Osteocyte (in vitro differentiated cells): Measurements from ENCODE around the gene SMNDC1. TPM values are rescaled to one million over a fixed set of nuclear protein-coding genes. Genes with fewer than 3 reads are reported as not detected.

Experiments
- DNase-seq: peaks from one replicate; pipeline ENCODE4 v3.0.0; 2021; ENCODE audit warnings: mixed read lengths; ENCODE audit not compliant: unreplicated experiment; ENCODE audit errors: extremely low spot score
- H3K27ac Mint-ChIP-seq: one replicate; pipeline ENCODE4 v1.8.0; 2021; ENCODE audit warnings: mild to moderate bottlenecking, mixed read lengths; ENCODE audit not compliant: unreplicated experiment
- H3K27me3 Mint-ChIP-seq: one replicate; pipeline ENCODE4 v1.8.0; 2021; ENCODE audit warnings: mixed read lengths; ENCODE audit not compliant: unreplicated experiment
- H3K36me3 Mint-ChIP-seq: one replicate; pipeline ENCODE4 v1.8.0; 2021; ENCODE audit warnings: mixed read lengths; ENCODE audit not compliant: unreplicated experiment
- H3K4me1 Mint-ChIP-seq: one replicate; pipeline ENCODE4 v1.8.0; 2021; ENCODE audit warnings: mixed read lengths; ENCODE audit not compliant: unreplicated experiment
- H3K4me3 Mint-ChIP-seq: one replicate; pipeline ENCODE4 v1.8.0; 2021; ENCODE audit warnings: mild to moderate bottlenecking, moderate library complexity, mixed read lengths; ENCODE audit not compliant: unreplicated experiment
- H3K9me3 Mint-ChIP-seq: one replicate; pipeline ENCODE4 v1.8.0; 2021; ENCODE audit warnings: mixed read lengths; ENCODE audit not compliant: unreplicated experiment
- long read RNA-seq: library from polyadenylated mRNA; unstranded; transcript quantifications from one replicate; pipeline ENCODE4 v2.0.0, GENCODE V29; 2021
- total RNA-seq: library from RNA; stranded (reverse); gene quantifications from 2 replicates; pipeline ENCODE4 v1.2.1, GENCODE V29; 2021
- TF ChIP-seq, protein P1 (sequence below): fragments of 200-600 bp; sonication (generic); IDR thresholded peaks from 2 replicates; pipeline ENCODE4 v1.5.0; 2021; ENCODE audit warnings: antibody characterized with exemption, mild to moderate bottlenecking, moderate library complexity

Gene SMNDC1
- total RNA-seq = 28.9 and 31.7 TPM in 2 replicates
- long read RNA-seq, full-length matches to known transcripts = 11 of 29 reads
- long read RNA-seq, partial matches to known transcripts = 14 of 29 reads
- long read RNA-seq, other reads (novel, unspliced or antisense) = 4 of 29 reads

DNA sequence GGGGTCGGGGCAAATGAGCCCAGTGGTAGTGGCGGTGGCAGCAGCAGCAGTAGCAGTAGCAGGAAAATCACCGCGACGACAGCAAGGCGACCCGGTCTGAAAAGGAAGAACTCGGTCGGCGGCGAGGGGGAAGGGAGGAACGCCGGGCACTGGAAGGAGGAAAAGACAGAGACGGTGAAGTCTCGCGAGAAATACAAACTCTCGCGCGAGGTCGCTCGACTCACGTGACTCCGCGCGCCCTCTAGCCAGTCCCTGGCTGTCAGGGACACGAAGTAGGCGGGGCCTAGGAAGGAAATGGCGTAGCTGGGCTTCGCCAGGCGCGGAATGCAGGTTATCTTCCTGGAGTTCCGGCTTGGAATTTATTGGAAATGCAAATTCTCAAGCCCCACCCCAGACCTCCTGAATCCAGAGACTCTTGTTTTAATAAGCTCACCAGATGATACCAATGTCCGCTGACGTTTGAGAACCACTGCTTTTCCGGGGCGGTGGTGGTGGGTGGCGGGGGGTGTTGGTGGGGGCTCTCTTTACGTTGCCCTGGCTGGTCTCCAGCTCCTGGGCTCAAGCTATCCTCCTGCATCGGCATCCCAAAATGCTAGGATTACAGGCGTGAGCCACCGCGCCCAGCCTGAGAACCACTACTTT lies at the start of gene SMNDC1:
SMNDC1 (minus strand) TSS at position 141 of the 642 bp plus-strand sequence. CDS start 1,333 bp downstream, outside the sequence.
- no peaks in the 10 kb centered on the region for H3K27me3 Mint-ChIP-seq
- peak within 1 kb of the TSS; percentile 93 for H3K4me3 Mint-ChIP-seq
- H3K9me3 Mint-ChIP-seq = no peaks in the 10 kb centered on the region
- H3K36me3 Mint-ChIP-seq = peaks cover 24% of the 10 kb centered on the region
- TF ChIP-seq, protein P1, sequence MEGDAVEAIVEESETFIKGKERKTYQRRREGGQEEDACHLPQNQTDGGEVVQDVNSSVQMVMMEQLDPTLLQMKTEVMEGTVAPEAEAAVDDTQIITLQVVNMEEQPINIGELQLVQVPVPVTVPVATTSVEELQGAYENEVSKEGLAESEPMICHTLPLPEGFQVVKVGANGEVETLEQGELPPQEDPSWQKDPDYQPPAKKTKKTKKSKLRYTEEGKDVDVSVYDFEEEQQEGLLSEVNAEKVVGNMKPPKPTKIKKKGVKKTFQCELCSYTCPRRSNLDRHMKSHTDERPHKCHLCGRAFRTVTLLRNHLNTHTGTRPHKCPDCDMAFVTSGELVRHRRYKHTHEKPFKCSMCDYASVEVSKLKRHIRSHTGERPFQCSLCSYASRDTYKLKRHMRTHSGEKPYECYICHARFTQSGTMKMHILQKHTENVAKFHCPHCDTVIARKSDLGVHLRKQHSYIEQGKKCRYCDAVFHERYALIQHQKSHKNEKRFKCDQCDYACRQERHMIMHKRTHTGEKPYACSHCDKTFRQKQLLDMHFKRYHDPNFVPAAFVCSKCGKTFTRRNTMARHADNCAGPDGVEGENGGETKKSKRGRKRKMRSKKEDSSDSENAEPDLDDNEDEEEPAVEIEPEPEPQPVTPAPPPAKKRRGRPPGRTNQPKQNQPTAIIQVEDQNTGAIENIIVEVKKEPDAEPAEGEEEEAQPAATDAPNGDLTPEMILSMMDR = no peak
- peak; percentile 99 for DNase-seq
- H3K27ac Mint-ChIP-seq = peak within 1 kb of the TSS; percentile 97
- peaks cover 44% of the 10 kb centered on the region for H3K4me1 Mint-ChIP-seq

DNA sequence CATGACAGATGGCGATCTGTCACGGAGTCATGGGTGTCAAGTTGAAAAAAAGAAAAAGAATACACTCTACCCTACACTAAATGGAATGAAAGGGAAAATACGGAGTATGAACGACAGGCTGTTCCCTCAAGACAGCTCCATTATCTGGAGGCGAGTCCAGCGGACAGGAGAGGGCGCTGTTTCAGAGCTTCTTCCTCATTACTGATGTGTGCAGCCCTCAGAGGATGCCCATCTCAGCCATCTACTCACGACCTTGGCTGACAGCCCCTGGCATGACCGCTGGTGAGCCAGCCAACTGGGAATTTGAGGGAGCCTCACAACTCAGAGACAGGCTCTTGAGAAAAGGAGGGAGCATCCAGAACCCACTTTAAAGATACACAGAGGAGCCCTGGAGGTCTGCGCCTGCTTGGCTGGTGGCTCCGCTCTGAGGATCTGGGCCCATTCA lies 49.6 kb upstream of the SMNDC1 start:
- DNase-seq = peak; percentile 88
- Mint-ChIP-seq H3K36me3 (no peaks in the 10 kb centered on the region), H3K27me3 (no peaks in the 10 kb centered on the region), H3K4me1 (peaks cover 34% of the 10 kb centered on the region), H3K27ac (no peak overlapping the region), H3K9me3 (peaks cover 3% of the 10 kb centered on the region), H3K4me3 (no peak overlapping the region)
- TF ChIP-seq, protein P1 = peak; percentile 85

DNA sequence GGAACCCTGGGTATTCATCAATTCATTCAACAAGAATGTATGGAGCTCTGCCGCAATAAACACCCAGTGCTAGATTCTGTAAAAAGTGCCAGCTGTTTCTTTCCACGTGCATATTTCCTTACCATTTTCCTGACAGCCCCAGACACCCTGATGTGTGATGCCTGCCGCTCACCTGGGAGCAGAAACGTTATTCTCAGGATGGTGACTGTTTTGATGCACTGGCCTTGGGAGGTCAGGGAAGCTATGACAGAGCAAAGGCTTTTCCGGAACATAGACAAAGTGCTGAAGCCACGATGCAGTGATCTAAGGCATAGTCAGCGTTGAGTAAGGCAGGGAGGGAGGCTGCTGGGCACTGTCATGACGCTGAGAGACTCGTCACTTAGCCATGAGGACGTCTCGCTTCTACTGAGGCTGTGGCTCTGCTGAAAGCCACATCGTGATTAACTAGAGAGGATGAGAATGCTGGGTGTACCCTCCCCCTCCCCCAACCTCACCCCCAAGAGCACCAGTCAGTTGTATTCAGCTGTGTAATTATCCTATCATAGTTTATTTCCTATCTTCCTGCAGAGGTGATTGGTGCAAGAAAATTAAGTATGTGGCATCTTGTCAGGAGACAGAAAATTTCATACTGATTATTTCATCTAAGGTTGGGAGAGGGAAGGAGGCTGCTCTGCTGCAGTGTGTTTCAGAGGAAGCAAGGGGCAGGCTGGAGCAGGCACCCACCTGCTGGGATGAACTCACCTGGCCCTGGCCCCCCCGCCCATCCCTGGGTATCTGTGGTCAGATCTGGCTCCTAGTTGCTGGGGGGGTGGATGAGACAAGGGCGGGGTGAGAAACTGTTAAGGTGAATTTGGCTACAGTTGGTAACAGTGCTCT lies 48.8 kb upstream of the SMNDC1 start:
- H3K27ac Mint-ChIP-seq = peak overlapping the region; percentile 57

DNA sequence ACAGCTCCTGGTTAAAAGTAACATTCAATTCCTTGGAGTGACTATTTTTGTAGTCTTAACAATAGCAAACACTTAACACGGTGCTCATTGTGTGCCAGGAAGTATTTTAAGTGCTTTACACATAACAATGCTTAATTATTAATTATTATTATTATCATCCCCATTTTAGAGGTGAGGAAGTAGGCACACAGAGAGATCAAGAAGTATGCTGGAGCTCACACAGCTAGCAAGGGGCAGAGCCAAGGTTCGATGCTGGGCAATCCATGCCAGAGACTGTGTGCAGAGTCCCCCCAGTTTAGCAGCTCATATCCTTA lies 48.2 kb upstream of the SMNDC1 start:
- no peak overlapping the region for H3K27ac Mint-ChIP-seq

More for the DNA sequence above, 48.8 kb upstream of the SMNDC1 start:
- no peak for DNase-seq
- H3K27me3 Mint-ChIP-seq = no peaks in the 10 kb centered on the region
- no peaks in the 10 kb centered on the region for H3K36me3 Mint-ChIP-seq
- H3K4me1 Mint-ChIP-seq = peaks cover 34% of the 10 kb centered on the region
- TF ChIP-seq, protein P1 = no peak
- H3K4me3 Mint-ChIP-seq = peak overlapping the region; percentile 10
- H3K9me3 Mint-ChIP-seq = peaks cover 3% of the 10 kb centered on the region

More for the DNA sequence above, 48.2 kb upstream of the SMNDC1 start:
- H3K9me3 Mint-ChIP-seq = peaks cover 3% of the 10 kb centered on the region
- no peak overlapping the region for H3K4me3 Mint-ChIP-seq
- TF ChIP-seq, protein P1 = no peak
- H3K27me3 Mint-ChIP-seq = no peaks in the 10 kb centered on the region
- DNase-seq = no peak
- H3K36me3 Mint-ChIP-seq = no peaks in the 10 kb centered on the region
- H3K4me1 Mint-ChIP-seq = peaks cover 29% of the 10 kb centered on the region
